HG03354 (cell line): ENCODE results near the gene NOP9.
"Not testable (repeated sequence)": the region's sequence is repeated elsewhere in the genome, so short reads cannot be mapped to it uniquely, and the experiment has no call there.

Source experiments
- ATAC-seq: cut with Tn5 transposase; IDR thresholded peaks from one replicate; pipeline ENCODE4 v1.9.1; 2021; ENCODE audit warnings: mild to moderate bottlenecking; ENCODE audit not compliant: unreplicated experiment, poor library complexity, severe bottlenecking

The NOP9 gene

GRCh38 chr14:24321212-24321975 is 21.7 kb downstream of the NOP9 start:
- no peak for ATAC-seq

DNA sequence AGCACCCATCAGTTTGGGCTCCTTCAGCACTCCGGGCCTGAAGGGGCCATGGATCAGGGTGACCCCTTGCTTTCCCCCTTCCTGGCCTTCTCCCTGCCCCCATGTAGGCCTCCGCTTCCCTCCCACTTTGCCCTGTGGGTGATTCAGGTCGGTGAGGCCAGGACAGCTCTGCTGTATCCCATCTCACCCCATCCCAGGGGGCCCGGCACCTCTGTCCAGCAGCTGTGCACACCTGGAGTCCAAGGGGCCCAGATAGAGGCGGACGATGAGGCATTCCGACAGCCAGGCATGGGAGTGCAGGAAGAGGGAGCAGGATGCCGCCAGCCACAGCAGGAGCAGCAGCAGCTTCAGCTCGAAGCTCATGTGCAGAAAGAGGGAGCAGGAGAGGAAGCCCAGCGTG is 23.0 kb downstream of the NOP9 start:
- ATAC-seq, result no peak

GRCh38 chr14:24323341-24323740 is 23.7 kb downstream of the NOP9 start:
- no peak for ATAC-seq

GRCh38 chr14:24324024-24324423 is 24.4 kb downstream of the NOP9 start:
- no peak for ATAC-seq

- ATAC-seq, result no peak
Observed at GRCh38 chr14:24325041-24325530, 25.4 kb downstream of the NOP9 start.

DNA sequence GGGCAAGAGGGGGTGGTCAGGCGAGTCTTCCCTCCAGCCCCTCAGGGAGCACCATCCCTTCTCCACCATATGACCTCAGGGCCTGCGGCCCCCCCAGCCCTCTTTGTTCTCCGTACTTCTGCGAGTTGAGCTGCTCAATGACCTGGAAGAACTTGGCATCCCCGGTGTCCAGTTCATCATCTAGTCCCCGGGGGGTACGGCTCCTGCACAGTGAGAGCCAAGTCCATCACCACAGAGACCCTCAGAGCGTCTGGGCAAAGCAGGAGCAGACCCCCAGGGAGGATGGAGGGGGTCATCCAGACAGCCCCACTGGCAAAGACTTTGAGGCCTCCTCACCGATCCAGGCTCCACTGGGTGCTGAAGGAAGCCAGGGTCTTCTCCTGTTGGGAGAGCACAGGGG is 26.3 kb downstream of the NOP9 start:
- no peak for ATAC-seq

DNA sequence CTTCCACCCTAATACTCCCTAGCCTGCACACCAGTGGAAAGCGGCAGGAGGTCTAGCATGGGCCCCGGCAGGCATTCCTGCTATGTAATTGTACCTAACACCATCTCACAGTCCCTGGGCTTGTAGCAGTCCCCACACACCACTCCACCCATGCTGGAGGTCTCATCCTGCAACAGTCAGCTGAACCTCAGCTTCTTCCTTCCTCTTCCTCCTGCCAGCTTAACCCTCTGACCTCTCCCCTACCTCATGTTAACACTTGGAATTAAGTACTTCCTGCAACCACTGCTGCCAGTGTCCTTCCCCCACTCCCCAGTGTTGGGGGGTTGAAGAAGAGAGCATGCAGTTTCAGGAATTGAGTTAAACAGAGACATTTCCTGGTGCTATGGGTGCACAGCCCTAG is 27.7 kb downstream of the NOP9 start:
- no peak for ATAC-seq

- not testable (repeated sequence) for ATAC-seq
Observed at GRCh38 chr14:24327914-24328313, 28.3 kb downstream of the NOP9 start.

GRCh38 chr14:24329073-24329663 is 29.5 kb downstream of the NOP9 start:
- ATAC-seq, result no peak

GRCh38 chr14:24329736-24330135 is 30.1 kb downstream of the NOP9 start:
- ATAC-seq, result no peak

- no peak for ATAC-seq
Observed at GRCh38 chr14:24330973-24331674, 31.5 kb downstream of the NOP9 start.

- ATAC-seq, result peak; percentile 2
Observed at GRCh38 chr14:24331731-24332267, 32.1 kb downstream of the NOP9 start.

DNA sequence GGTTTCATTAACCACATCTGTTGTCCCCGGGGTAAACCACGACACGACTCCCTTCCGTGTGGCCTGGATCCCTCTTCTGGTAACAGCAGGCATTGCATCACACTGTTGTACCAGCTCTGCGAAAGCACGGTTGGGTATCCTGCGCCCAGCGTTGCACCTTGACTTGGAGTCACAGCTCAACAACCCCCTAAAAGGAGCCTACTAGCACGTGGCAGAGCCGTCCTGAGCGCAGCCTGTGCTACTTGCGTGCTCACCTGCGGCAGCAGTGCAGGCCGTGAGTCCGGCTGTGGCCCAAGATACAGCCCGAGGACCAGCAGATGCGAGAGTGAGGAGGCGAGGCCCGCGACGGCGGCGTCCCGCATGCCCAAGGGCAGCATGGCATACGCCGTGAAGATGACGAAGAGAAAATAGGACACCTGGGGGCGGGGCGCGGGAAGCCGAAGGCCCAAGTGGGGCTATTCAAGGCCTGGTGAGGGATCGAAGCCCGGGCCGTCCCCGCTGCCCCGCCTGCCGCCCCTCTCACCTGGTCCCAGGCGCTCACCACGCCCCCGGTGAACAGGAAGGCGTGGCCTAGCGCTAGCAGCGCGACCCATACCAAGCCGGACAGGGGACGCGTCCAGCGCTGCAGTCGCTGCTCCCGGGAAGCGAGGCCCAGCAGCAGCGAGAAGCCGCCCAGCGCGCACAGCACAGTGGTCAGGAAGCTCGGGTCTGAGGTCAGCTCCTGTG is 32.8 kb downstream of the NOP9 start:
- ATAC-seq, result peak; percentile 88

DNA sequence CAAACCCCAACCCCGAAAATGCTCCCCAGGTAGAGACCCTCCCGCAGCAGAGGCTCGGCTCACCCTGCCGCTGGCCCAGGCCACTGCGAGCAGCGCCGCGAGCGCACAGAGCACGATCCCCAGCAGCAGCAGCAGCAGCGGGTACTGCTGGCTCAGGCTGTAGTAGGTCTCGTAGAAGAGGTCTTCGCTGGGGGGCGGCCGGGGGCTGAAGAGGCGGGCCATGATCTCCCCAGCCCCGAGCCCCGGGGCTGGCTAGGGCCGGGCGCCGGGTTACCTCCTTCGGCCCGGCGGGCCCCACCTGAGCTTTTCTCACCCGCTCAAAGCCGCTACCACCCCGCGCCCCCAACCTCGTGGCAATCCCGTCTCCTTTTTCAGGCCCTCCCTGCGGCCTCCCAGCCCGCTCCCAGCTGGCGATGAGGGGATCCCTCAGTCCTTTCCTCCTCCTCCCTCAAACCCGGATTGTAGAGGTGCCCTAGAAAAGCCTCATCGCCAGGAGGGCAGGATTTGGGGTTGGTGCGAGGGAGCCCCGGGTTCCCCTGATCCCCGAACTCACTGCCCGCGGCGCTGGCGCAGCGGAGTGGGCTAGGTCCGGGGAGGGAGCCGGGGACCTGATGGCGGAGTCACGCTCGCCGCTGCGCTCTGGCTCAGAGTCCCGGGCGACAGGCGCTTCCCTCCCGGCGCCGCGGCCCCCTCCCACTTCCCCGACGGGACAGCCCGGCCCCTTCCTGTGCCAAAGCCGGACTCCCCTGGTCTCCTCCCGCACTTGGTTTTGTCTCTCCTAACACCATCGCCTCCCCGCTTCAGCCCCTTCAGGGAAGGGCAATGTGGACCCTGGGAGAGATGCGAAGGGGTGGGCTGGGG is 35.0 kb downstream of the NOP9 start, which contains the start of gene ADCY4:
Gene ADCY4 (minus strand): TSS at position 641 of the 861 bp plus-strand sequence. CDS start 419 bp downstream, at position 222.
- no peak for ATAC-seq

GRCh38 chr14:24335461-24336171 is 36.0 kb downstream of the NOP9 start:
- ATAC-seq, result no peak

DNA sequence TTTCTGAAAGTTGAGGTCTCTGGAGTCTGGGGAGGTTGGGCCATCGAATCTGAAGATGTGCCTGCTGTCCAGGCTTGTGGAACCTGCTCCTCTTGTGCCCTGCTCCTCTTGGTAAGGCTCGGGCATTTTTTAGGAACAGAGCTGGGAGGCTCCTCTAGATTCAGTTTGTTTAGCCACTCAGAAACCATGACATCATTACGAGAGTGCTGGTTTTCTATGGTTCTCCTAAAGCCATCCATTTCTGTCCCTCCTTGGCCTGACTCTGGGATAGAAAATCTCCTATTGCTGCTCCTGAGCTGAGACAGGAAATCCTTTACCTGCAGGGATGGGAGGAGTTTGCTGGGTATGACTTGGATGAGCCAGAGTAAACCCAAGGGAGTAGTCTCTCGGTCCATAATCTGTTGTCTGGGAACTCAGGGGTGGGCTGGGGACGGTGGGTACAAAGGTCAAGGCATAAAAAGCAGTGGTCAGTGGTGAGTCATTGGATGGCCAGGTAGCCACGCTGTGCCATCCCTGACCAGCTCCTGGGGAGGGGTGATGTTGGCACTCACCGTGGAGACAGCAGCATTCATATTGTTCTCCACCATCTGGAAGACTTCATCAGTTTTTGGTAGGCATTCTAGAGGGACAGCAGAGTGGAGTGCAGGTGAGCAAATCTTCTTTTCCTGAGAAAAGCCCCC is 37.6 kb downstream of the NOP9 start:
- no peak for ATAC-seq

DNA sequence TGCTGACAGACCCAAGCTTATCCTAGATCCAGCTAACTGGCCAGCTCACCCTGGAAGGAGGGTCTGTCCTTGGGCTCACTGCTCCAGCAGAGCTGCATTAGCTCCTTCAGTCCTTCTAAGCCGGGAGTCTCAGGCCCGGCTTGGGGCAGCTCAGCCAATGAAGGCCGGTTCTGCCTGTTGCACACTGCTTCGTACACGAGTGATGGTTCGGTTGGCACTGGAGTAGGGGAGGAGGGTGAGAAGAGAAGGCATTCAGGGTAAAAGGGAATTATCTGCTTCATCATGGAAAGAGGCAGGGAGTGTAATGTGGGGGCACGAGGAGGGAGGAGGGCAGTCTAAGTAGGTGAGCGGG is 38.1 kb downstream of the NOP9 start:
- no peak for ATAC-seq

DNA sequence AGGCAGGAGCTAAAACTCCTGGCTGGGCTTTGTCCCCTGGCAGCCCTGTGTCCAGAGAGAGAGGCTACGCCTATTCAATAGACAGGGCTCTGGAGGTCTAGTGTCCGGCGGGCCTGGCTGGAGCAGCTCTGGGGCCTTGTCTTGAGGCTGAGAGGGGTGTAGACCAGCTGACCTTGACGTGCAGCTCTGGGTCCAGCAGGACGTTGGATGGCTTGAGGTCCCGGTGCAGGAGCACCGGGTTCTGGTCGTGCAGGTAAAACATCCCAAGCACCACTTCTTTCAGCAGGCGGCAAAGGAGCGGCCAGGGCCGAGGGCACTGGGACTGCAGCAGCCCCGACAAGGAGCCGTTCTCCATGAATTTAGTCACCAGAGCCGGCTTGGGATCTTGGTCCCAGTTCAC is 39.2 kb downstream of the NOP9 start:
- ATAC-seq, result no peak
